Esophagus muscularis mucosa (tissue), 3 donors: ENCODE measurements around the gene VRK1.

Experiments used
- POLR2AphosphoS5 ChIP-seq, 2 donors: sonication (generic); formaldehyde crosslinking; IDR thresholded peaks; one replicate each; pipeline ENCODE4 v1.6.1; 2017; ENCODE audit warnings: antibody characterized with exemption in 2 of 2
- TF ChIP-seq, protein P1 (sequence below), 3 experiments: fragments of 200-600 bp in 2 of 3; fragments of 450-650 bp in 1 of 3; sonication (generic) in 2 of 3; IDR thresholded peaks; one replicate each; pipeline ENCODE4 v1.5.1; 2017 to 2019; ENCODE audit warnings: antibody characterized with exemption in 3 of 3, mild to moderate bottlenecking in 2 of 3, moderate library complexity in 1 of 3

DNA sequence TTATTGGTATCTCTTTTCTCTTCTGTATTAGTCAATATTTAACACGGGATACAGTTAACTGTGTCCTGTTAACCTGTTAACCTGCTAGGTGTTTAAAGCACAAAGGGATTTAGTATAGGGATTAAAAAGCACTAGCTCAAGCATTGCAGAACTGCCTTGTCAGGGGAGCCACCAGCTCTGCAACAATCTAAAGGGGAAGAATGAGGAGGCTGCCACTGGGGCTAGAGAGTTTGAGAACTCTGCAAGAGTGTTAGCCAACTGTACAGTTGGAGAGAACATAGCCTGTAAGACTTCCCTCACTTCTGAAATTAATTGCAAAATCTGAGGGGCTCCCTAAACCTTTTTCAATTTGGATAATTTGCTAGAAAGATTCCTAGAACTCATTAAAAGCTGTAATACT is 6.5 kb upstream of the VRK1 start:
- TF ChIP-seq, protein P1, sequence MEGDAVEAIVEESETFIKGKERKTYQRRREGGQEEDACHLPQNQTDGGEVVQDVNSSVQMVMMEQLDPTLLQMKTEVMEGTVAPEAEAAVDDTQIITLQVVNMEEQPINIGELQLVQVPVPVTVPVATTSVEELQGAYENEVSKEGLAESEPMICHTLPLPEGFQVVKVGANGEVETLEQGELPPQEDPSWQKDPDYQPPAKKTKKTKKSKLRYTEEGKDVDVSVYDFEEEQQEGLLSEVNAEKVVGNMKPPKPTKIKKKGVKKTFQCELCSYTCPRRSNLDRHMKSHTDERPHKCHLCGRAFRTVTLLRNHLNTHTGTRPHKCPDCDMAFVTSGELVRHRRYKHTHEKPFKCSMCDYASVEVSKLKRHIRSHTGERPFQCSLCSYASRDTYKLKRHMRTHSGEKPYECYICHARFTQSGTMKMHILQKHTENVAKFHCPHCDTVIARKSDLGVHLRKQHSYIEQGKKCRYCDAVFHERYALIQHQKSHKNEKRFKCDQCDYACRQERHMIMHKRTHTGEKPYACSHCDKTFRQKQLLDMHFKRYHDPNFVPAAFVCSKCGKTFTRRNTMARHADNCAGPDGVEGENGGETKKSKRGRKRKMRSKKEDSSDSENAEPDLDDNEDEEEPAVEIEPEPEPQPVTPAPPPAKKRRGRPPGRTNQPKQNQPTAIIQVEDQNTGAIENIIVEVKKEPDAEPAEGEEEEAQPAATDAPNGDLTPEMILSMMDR (IDR thresholded peaks at IDR 0.05) = no peak
- no peak for TF ChIP-seq POLR2AphosphoS5 (IDR thresholded peaks at IDR 0.05)
